Endometrial microvascular endothelial cells (primary cell): ENCODE measurements around the gene PTPRO. TPM values are rescaled to one million over a fixed set of nuclear protein-coding genes. Genes with fewer than 3 reads are reported as not detected.

Experiments
- in situ Hi-C: cut with HindIII; loops from 2 replicates; pipeline ENCODE4 v1.10.0; 2017; ENCODE audit warnings: low sequenced_read_pairs, low pct_unique_long_range_greater_than_20kb; ENCODE audit errors: inconsistent ontology term
- total RNA-seq: library from RNA; depleted of rRNA; stranded (reverse); fragments of >200 nt; gene quantifications from one replicate; pipeline ENCODE4 v1.2.3, GENCODE V29; 2015; ENCODE audit errors: inconsistent ontology term

The PTPRO gene
- total RNA-seq, result 0.37 TPM

- in situ Hi-C loops, result no loop called here
These were observed at the start of gene PTPRO for GRCh38 chr12:15322164-15323061. PTPRO (plus strand) TSS chr12:15322508.

GRCh38 chr12:15273896-15274295 lies 48.4 kb upstream of the PTPRO start:
- in situ Hi-C loops, result no loop called here

GRCh38 chr12:15274561-15274967 lies 47.7 kb upstream of the PTPRO start:
- in situ Hi-C loops, result no loop called here

- in situ Hi-C loops, result no loop called here
These were observed 46.1 kb upstream of the PTPRO start for GRCh38 chr12:15276088-15276698.

- in situ Hi-C loops, result no loop called here
These were observed 43.3 kb upstream of the PTPRO start for GRCh38 chr12:15278816-15279658.

- in situ Hi-C loops, result no loop called here
These were observed 41.4 kb upstream of the PTPRO start for GRCh38 chr12:15280930-15281329.

GRCh38 chr12:15289192-15289591 lies 33.1 kb upstream of the PTPRO start:
- in situ Hi-C loops, result no loop called here

GRCh38 chr12:15293731-15294130 lies 28.6 kb upstream of the PTPRO start:
- in situ Hi-C loops, result no loop called here

GRCh38 chr12:15299947-15300346 lies 22.4 kb upstream of the PTPRO start:
- in situ Hi-C loops, result no loop called here

- in situ Hi-C loops, result no loop called here
These were observed 18.0 kb upstream of the PTPRO start for GRCh38 chr12:15304296-15304695.

- in situ Hi-C loops, result no loop called here
These were observed 15.7 kb upstream of the PTPRO start for GRCh38 chr12:15306605-15307004.

GRCh38 chr12:15307079-15307478 lies 15.2 kb upstream of the PTPRO start:
- in situ Hi-C loops, result no loop called here

GRCh38 chr12:15318841-15319240 lies 3.5 kb upstream of the PTPRO start:
- in situ Hi-C loops, result no loop called here

- in situ Hi-C loops, result no loop called here
These were observed 1.4 kb upstream of the PTPRO start for GRCh38 chr12:15320881-15321280.

- in situ Hi-C loops, result no loop called here
These were observed 1.2 kb downstream of the PTPRO start for GRCh38 chr12:15323480-15323879.

GRCh38 chr12:15329891-15330290 lies 7.6 kb downstream of the PTPRO start:
- in situ Hi-C loops, result no loop called here

- in situ Hi-C loops, result no loop called here
These were observed 11.9 kb downstream of the PTPRO start for GRCh38 chr12:15334225-15334624.

- in situ Hi-C loops, result no loop called here
These were observed 13.7 kb downstream of the PTPRO start for GRCh38 chr12:15335959-15336358.

- in situ Hi-C loops, result no loop called here
These were observed 14.7 kb downstream of the PTPRO start for GRCh38 chr12:15336768-15337553.
